Left hindlimb (tissue), 1 donor: ENCODE measurements around the gene SH2D4B.

Experiments used
- DNase-seq: peaks from one replicate; pipeline ENCODE4 v3.0.0-alpha.2; 2018

Gene SH2D4B

DNA sequence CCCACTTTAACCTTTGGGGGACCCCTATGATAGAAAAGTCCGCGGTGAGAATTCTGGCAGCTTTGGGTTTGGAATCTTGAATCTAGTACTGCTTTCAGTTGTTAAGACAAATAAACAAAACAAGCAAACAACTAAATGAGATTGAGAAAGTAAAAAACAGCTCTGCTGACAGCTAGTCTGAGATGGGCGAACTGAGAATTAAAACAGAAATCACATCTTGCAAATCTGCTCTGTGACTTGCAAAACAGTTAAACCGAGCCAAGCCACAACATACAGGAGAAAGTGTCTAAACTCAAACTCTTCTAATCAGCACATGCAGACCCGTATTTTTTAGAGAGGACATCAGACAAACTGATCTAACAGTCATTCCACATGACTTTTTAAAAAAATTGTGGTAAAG, 110.4 kb downstream of the SH2D4B start:
- DNase-seq: no peak

DNA sequence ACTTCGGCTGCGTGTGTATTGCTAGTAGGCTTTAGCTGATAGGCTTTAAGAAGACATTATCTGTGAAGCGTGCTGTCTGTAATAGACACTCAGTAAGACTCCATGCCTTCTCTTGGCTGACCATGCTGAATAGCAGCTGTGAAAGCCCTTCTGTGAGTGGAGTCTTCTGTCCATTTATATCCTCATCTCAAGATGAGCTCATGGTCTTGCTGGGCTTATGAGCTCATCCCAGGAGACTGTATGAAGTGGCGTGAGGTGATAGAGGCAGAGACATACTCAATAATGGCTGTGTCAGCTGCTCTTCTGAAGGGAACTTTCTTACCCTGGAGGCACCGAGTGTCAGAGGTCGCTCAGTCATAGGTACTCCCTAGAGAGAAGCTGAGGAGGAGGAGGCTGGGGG, 111.5 kb downstream of the SH2D4B start:
- no peak for DNase-seq

DNA sequence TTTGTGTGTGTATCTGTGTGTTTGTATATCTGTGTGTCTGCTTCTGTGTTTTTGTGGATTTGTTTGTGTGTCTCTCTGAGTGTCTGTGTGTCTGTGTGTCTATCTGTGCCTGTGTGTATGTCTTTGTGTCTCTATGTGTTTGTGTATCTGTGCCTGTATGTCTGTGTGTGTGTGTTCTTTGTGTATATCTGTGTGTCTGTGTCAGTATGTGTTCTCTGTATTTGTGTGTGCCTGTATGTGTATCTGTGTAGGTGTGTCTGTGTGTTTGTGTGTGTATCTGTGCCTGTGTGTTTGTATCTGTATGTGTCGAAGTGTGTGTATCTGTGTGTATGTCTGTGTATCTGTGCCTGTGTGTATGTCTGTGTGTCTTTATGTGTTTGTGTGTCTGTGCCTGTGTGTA, 118.2 kb downstream of the SH2D4B start:
- no peak for DNase-seq

DNA sequence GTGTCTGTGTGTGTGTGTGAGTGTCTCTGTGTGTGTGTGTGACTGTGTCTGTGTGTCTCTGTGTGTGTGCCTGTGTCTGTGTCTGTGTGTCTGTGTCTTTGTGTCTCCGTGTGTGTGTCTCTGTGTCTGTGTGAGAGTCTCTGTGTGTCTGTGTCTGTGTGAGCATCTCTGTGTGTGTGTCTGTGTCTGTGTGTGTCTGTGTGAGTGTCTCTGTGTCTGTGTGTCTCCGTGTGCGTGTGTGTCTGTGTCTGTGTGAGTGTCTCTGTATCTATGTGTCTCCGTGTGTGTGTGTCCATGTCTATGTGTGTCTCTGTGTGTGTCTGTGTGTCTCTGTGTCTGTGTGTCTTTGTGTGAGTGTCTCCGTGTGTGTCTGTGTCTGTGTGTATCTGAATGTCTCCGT, 120.4 kb downstream of the SH2D4B start:
- DNase-seq: no peak

DNA sequence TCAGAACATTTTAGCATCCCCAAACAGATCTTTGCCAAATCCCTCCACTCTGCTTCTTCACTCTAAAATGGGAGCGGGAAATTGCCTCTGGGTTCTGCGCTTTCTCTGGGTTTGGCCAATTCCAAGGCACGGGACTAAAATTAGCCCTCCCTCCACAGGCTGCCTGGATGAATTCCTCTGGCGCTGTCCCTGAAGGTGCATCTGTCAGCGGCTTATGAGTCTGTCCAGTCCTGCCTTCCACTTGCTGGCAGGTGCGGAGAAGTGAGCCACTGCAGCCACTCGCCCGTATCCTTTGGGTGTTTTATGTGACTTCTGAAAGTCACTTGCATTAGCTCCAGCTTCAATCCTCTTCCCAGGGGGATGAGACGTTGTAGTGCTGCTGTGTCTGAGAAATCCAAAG, 121.6 kb downstream of the SH2D4B start:
- DNase-seq: no peak

DNA sequence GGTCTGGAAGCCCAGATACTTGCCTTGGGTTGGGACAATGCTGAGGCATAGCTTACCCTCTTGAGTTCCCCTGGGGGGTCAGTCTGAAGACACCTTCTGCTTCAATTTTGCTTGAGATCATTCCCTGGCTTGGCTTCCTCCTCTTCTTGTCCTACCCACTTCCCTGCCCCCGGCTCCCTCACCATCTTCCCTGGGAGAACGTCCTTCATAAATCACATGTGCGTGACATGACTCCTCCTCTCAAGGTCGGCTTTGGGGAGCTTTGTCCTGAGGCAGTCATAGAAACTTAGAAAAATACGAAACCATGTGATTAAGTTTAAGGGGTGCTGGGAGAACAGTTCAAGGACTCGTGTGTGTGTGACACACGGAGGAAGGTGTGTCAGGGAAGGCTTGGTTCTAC, 122.6 kb downstream of the SH2D4B start:
- DNase-seq: no peak

DNA sequence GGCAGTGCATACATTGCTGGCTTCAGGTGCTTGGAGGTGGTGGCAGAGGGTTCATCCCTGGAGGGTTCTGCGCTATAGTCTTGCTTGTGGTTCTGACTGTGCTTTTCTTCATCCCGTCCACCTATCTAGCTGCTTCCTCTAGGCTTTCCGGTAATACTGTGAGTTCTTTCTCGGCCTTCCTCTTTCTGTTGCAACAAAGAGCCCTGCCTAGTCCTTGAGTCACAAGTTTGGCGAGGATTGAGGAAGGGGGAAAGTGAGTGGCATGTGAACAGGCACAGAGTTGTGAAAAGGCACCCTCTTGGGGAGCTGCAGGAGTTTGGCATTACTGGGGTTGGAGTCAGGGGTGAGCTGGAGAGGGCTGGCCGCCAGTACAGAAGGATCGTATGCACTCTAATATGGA, 123.0 kb downstream of the SH2D4B start:
- DNase-seq: no peak

DNA sequence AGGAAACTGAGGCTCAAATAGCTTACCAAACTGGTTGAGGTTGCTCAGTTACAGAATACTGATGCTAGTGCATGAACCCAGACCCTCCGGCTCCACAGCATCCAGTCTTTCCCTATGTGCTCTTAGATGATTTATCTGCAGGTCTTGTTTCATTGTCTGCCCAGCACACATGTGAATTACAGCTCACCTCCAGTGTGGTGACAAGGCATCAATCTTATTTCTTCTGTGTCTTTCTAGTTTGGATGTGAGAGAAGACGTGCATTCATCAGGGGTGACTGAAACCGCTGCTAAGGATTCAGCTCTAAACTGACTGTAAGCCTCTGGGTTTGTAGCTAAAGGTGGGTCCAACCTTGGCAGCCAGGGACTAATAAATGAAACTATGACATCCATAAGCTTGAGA, 123.8 kb downstream of the SH2D4B start:
- no peak for DNase-seq

DNA sequence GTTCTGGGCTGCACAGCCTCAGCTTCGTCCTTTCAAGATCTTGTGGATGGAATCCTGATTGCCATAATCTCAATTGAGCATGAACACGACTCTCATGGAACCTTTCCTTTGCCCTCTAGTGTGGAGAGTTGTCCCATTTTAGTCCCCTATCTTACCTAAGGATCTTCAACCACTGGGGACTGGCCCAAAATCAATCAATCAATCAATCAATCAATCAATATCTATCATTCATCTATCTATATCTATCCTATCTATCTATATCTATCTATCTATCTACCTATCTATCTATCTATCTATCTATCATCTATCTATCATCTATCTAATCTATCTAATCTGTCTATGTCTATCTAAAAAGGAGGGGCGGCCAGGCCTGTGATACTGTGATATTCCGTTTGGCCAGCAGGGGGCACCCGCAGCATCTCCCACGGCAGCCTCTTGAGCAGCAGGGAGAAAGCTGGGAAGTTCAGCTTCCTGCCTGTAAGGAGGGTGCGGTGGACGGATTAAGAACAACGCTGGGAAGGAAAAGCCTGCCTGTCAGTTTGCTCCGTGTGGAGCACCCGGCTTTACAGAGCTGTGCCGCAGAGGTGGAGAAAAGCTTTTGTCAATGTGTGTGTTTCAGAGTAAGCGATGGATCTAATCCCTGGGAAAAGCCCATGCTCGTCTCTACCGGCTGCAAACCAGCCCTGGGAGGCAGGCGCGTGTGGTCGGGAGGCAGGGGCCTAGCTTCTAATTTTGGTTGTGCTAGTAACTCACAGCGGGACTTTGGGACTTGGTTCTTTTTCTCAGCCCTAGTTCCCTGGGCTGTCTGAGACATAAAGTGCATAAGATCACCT, 124.9 kb downstream of the SH2D4B start:
- peak; percentile 89 for DNase-seq

DNA sequence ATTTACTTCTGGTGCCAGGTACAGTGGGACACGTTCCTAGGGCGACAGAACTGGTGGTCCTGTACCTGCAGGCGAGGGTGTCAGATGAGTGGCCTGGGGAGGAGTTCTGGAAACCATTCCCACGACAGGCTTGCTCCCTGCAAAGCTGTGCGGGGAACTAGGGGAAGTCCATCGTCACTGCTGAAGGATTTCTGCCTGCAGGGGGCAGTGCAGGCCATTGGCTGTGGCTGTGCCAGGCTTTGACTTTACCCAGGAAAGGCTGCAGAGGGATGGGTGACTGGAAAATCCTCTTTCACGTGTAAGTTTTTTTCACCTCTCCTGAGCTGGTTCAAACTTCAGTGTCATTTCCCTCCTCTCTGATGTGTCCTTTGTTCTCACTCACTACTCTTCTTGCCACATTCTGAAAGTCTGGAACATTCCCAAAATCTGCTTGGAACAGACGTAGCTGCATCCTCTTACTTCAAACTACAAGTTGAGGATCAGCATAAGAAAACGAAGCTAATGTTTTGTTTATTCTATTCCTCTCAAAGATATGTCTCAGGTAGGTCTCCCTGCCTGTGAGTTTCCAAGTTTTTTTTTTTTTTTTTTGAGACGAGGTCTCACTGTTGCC, 126.5 kb downstream of the SH2D4B start:
- peak; percentile 73 for DNase-seq

DNA sequence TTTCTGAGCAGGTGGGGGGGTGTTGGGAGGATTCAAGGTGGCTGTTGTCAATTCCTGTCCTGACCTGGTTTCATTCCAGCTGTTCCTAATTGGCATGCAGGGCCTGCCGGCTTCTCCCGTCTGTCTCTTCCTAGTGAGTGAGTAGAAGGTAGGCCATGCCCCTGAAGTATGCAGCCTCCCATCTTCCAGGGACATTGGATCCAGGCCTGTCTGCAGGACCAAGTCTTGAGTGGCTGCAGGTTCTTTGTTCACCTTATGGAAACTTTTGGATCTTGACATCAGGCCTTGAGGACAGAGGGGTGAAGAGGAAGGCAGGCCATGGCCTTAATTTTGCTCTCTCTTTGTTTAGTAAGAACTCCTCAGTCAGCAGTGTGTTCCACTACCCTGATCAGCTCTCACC, 131.8 kb downstream of the SH2D4B start:
- DNase-seq: no peak

DNA sequence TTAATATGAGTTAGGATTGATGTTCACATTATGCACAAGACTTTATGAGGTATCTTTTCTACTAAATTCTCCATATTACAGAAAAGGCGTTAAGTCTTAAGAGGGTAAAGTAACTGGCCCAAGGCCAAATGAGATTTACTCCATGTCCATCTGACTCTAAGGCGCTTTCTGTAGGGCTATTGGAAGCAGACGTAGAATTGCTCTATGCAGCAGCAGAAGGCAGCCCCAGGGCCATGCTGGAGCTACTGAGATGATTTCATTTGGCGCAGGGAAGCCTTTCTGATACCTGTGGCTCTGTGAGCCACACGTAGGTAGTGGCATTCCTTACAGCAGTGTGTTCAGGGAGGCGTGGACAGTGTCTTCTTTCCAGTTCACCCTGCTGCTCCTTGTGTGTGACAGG, 133.1 kb downstream of the SH2D4B start:
- DNase-seq: no peak

DNA sequence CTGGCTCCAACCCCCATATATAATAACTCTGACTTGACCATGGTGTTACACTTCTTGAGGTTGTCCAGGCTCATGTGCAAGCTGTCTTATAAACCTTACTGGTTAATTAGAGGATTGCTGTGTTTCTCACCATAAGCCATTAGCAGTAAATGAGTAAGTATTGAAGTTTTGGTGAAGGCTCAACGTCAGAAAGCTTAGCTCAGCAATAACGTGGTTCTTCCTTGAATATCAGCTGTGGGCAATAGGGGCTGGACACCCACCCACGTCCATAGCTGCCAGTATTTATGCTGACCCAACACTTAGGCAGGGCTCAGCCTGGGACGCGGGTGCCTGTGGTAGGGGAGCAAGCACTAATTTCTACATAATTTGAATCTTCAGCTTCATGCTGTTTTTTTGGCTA, 134.1 kb downstream of the SH2D4B start:
- DNase-seq: no peak

DNA sequence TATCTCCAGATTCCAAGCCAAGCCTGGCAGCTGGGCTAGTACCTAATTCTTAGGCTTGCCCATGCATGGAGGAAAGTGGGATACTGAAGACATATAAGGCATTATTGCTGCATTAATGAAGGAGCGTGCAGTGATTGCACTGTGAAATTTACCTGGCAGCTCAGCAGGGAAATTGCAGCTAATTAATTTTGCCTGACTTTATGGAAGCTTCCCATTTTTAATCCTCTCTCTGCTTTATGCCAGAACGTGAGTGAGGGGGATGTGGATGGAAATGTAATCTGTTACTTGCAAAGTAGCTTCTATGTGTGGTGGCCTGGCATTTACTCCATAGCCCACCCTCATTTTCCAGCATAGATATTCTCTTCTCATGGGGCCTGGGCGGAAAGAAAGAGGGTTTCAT, 134.9 kb downstream of the SH2D4B start:
- no peak for DNase-seq

DNA sequence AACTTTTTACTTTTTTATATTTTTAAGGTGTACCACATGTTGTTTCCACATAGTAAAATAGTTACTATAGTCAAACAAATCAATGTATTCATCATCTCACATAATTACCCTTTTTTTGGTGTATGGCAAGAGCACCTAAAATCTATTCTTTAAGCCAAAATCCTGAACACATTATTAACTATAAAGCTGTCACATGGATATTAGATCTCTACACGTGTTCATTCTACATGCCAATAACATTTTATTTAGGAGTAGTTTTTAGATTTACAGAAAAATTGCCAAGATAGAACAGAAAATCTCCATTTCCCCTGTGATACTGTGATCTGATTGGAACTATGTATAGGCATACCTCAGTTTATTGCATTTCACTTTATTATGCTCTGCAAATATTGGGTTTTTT, 137.1 kb downstream of the SH2D4B start:
- no peak for DNase-seq

DNA sequence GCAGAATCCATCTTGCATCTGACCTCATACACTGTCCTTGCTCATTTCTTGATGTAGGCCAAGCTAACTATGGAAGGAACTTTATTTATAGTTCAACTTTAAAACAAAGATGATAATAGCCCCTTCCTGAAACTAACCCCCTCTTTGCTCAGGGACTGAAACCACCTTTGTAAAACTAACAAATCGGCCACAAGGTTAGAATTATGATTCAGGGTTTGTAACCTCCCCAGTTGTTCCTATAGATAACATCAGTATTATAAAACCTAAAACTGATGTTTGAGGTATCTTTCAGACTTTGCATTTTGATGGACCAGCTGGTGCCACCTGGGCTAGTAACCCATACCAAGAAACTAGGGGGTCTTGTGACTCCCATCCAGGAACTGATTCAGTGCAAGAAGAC, 143.4 kb downstream of the SH2D4B start:
- DNase-seq: no peak

DNA sequence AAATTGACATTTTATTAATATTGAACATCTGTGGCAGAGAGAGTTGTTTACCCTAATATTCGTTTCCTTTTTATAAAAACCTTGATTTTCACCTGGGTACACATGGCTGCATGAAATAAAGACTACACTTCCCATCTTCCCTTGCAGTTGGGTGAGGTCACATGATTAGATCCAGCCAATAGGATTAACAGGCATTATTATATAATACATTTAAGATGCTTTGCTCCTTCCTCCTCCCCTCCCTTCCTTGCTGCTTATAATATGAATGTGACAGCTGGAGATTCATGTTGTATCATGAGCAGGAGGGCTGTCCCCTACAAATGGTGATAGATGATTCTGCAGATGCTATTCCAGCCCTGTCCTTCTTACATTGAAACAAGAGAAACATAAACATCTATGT, 146.6 kb downstream of the SH2D4B start:
- DNase-seq: no peak

DNA sequence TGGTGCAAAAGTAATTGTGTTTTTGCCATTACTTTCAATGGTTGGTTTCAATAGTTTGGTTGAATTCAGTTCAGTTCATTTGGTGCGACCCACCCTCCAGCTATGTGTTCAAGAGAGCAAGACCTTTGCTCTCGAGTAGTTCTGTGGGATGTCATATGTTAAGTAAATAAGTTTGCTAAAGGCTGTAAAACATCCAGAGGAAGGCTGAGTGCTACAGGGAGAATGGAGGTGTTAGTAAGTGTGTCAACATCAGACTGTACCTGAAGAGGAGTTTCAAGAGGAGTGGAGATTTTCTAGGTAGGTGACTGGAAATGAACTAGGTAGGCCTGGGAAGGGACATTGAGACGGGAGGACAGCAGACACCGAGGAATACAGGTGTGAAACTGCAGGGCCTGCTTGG, 147.7 kb downstream of the SH2D4B start:
- DNase-seq: no peak

DNA sequence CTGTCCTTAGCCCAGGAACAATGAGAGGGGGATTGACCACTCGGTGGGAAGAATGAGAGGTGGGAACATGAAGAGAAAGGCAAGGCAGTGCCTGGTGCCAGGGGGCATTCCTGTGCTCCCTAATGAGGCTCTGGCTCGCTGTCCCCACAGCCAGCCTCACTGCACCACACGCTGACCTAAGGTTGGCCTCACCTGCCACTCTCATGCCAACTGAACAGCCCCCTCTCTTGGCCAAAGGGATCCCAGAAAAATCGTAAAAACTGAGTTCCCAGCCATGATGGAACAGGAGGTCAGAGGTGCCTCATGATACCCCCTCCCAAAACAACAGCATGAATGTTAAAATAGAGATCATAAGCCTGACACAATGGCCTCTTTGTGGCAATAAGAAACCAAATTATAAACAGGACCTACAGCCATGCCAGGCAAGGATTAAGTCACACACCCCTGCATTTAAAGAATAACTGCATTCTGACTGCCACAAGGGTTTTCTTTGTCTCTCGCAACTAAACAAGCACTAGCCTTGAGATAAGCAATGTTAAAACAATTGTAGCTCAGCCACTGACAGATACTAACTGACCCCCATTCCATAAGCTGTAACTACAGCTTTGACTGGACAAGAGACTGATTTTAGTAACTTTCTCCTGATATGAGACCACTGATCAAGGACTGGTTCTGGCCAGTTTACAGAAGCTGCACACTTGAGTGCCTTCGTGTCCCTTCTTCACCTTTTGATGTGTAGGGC, 149.2 kb downstream of the SH2D4B start:
- no peak for DNase-seq

DNA sequence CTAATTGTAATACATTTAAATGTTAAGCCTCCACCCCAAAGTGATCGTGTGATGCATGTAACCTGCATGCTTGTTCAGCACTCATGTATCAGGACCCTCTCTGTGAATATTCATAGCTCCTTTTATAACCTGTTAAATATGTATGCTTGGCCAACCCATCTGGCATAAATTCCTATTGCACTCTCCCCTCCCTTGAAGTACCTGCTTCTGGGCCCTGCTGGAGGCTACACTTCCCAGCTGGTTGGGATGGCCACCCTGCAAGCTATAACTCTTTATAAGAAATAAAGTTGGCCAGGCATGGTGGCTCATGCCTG, 149.7 kb downstream of the SH2D4B start:
- no peak for DNase-seq

DNA sequence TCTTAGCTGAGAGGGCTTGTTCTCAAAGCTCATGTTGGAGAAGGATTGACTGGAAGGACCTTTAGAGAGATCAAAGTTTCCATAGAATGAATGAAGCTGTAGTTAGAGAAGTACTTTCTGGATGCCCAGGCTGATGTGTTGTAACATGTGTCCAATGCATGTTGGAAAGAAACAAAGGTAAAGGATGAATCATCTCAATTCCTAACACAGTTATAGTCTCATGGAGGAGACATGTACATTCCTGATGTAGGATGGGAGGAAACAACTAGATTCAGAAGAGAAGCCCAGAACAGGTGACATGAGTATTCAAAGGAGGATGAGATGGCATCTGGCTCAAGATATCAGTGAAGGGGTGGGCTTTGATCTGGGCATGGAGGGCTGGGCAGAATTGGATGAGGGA, 152.7 kb downstream of the SH2D4B start:
- DNase-seq: no peak

DNA sequence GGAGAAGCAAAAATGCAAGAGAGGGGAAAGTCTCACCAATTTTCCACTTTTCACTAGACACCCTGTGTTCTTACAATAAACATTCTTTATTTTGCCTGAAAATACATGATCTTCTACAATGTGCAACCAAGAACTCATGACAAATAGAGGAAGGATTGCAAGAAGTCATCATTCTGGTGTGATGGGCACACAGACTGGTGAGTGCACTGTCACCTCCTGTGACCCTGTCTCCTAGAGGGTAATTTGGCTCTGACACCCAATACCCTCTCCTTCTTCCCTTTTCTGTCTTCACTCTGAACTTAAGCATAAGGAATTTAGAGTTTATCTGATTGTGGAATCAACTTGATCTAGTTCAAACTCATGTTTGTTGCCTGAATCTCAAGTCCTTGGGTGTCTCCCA, 153.7 kb downstream of the SH2D4B start:
- no peak for DNase-seq

DNA sequence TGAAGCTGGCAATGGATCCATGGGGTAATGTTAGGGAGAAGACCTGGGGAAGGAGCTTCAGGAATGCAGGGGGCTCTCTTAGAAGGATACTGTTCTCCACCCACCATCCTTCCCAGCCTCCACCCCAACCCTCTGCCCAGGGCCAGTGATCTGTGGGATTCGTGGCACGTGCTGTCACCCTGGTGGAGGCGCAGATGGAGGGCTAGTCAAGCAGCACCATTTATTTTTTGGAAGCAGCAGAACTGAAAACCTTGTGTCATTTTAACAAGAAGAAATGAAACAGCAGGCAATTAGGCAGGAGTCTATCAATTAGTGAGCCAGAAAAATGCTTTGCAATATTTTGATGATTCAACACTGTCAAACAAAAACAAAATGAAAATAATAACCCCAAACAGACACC, 155.9 kb downstream of the SH2D4B start:
- no peak for DNase-seq

DNA sequence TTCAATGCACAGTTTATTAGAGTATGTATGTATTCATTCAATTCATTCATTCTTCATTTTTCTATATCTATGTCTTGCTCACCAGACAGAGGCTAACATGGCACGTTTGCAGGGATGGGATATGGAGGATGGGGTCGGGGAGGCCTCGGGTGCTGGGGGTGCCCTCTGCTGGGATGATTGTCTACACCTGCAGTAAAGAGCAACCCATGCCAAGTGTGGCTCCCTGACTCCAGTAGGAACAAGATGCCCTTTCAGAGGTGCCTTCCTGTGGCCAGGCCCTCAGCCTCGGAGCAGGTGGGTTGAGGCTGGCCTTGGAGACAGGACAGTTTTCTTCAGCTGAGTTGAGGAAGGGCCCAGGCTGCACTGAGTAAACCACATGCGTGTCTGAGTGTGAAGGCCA, 157.2 kb downstream of the SH2D4B start:
- no peak for DNase-seq
